Hindlimb muscle (tissue), 1 donor: ENCODE results near the gene SLIT3. TPM values are rescaled to one million over a fixed set of nuclear protein-coding genes. Genes with fewer than 3 reads are reported as not detected.

ENCODE experiments used
- DNase-seq: peaks from one replicate; pipeline ENCODE4 v3.0.0-alpha.2; 2013
- polyA plus RNA-seq: library from polyadenylated mRNA; unstranded; fragments of 120-200 nt; gene quantifications from one replicate; pipeline ENCODE4 v1.2.1, GENCODE V29; 2013; ENCODE audit not compliant: insufficient read length

The SLIT3 gene
- polyA plus RNA-seq, 1 donor: 7.5 TPM

- DNase-seq: no peak
Measured at GRCh38 chr5:169020102-169020501, 280.8 kb downstream of the SLIT3 start.

GRCh38 chr5:169018925-169019324 is 282.0 kb downstream of the SLIT3 start:
- no peak for DNase-seq

GRCh38 chr5:169015991-169016390 is 284.9 kb downstream of the SLIT3 start:
- DNase-seq: no peak

- DNase-seq: no peak
Measured at GRCh38 chr5:169013846-169014245, 287.1 kb downstream of the SLIT3 start.

- DNase-seq: no peak
Measured at GRCh38 chr5:169013208-169013728, 287.7 kb downstream of the SLIT3 start.

GRCh38 chr5:169012450-169012849 is 288.5 kb downstream of the SLIT3 start:
- DNase-seq: no peak

GRCh38 chr5:169011451-169011850 is 289.5 kb downstream of the SLIT3 start:
- no peak for DNase-seq

GRCh38 chr5:169011009-169011408 is 289.9 kb downstream of the SLIT3 start:
- DNase-seq: no peak

- no peak for DNase-seq
Measured at GRCh38 chr5:169009123-169009522, 291.8 kb downstream of the SLIT3 start.

GRCh38 chr5:169006842-169007790 is 293.8 kb downstream of the SLIT3 start:
- no peak for DNase-seq

GRCh38 chr5:169004551-169004950 is 296.4 kb downstream of the SLIT3 start:
- no peak for DNase-seq

GRCh38 chr5:169003721-169004541 is 297.0 kb downstream of the SLIT3 start:
- DNase-seq: no peak

GRCh38 chr5:169002953-169003555 is 297.9 kb downstream of the SLIT3 start:
- no peak for DNase-seq

- no peak for DNase-seq
Measured at GRCh38 chr5:169001394-169001793, 299.5 kb downstream of the SLIT3 start.

- DNase-seq: no peak
Measured at GRCh38 chr5:168995024-168995423, 305.9 kb downstream of the SLIT3 start.

GRCh38 chr5:168992687-168993086 is 308.3 kb downstream of the SLIT3 start:
- no peak for DNase-seq

GRCh38 chr5:168992016-168992415 is 308.9 kb downstream of the SLIT3 start:
- no peak for DNase-seq

GRCh38 chr5:168991311-168991710 is 309.6 kb downstream of the SLIT3 start:
- DNase-seq: no peak

GRCh38 chr5:168990679-168991078 is 310.3 kb downstream of the SLIT3 start:
- no peak for DNase-seq

GRCh38 chr5:168989731-168990505 is 311.0 kb downstream of the SLIT3 start:
- no peak for DNase-seq

- DNase-seq: no peak
Measured at GRCh38 chr5:168988699-168989098, 312.2 kb downstream of the SLIT3 start.
